K562 (cell line): ENCODE results near the gene HPSE2. TPM values are rescaled to one million over a fixed set of nuclear protein-coding genes. Genes with fewer than 3 reads are reported as not detected.

Source experiments
- ATAC-seq: fragments of 200-7000 bp; cut with Tn5 transposase; 3 replicates; pipeline ENCODE4 v1.9.1; 2020; ENCODE audit warnings: moderate library complexity
- BruUV-seq: library from RNA; stranded (reverse); fragments of 400-500 nt; replicated peaks from 2 replicates; lab custom pipeline; 2021; lab: Mats Ljungman, UMichigan
- CTCF ChIA-PET: fragments of 300-600 bp; formaldehyde crosslinking; extraction: SDS; loops from one replicate; lab custom pipeline; 2021; ENCODE audit warnings: low intra/inter-chr PET ratio; lab: Yijun Ruan, JAX
- POLR2A ChIA-PET: fragments of 300-600, 350-650 bp; sonication (Branson Sonifier 250); formaldehyde crosslinking; extraction: SDS; loops from one replicate; lab custom pipeline; 2021; ENCODE audit warnings: antibody characterized with exemption, inconsistent platforms; lab: Yijun Ruan, JAX
- DNase-seq, 4 experiments: peaks; one replicate each; pipeline versions ENCODE4 v3.0.0 to v3.0.0-alpha.2; 2011 to 2018; ENCODE audit warnings: low spot score in 3 of 4, mixed read lengths in 3 of 4; ENCODE audit errors: extremely low read depth in 1 of 4
- FAIRE-seq: peaks from 2 replicates; lab custom pipeline; 2011; peaks lifted over from hg19 to GRCh38; lab: Jason Lieb, UNC
- H2AFZ ChIP-seq: 2 replicates; pipeline ENCODE4 v1.6.0; 2011; ENCODE audit warnings: low read depth, low read length, control low read depth, inconsistent platforms
- H3K27ac ChIP-seq: fragments of 200-600 bp; 3 replicates; pipeline ENCODE4 v1.8.0; 2011; ENCODE audit warnings: low read depth, mild to moderate bottlenecking, control low read depth, inconsistent platforms, low read length, moderate library complexity, mixed read lengths; ENCODE audit errors: extremely low read depth
- H3K27me3 ChIP-seq, 2 experiments: fragments of 300-600 bp in 1 of 2; 2 replicates in 1 of 2; 3 replicates in 1 of 2; pipeline versions ENCODE4 v1.6.0 to v1.8.0; 2011; ENCODE audit warnings: inconsistent platforms in 2 of 2, low read length in 2 of 2, mild to moderate bottlenecking in 1 of 2, mixed read lengths in 1 of 2, moderate library complexity in 1 of 2; ENCODE audit not compliant: control insufficient read depth in 2 of 2, insufficient read depth in 2 of 2
- H3K36me3 ChIP-seq: fragments of 300-600 bp; 3 replicates; pipeline ENCODE4 v1.8.0; 2011; ENCODE audit warnings: mild to moderate bottlenecking, low read length, inconsistent platforms; ENCODE audit not compliant: control insufficient read depth, insufficient read depth
- H3K4me1 ChIP-seq, 2 experiments: fragments of 200-600 bp in 1 of 2; replicated peaks in 1 of 2; 2 replicates in 1 of 2; 3 replicates in 1 of 2; pipeline versions ENCODE4 v1.5.1 to v1.8.0; 2011; ENCODE audit warnings: inconsistent platforms in 2 of 2, low read length in 2 of 2, mild to moderate bottlenecking in 1 of 2, mixed read lengths in 1 of 2, moderate library complexity in 1 of 2; ENCODE audit not compliant: control insufficient read depth in 2 of 2, insufficient read depth in 2 of 2
- H3K4me2 ChIP-seq: 2 replicates; pipeline ENCODE4 v1.6.1; 2011; ENCODE audit warnings: low read length, control low read depth, inconsistent platforms, mixed read lengths; ENCODE audit not compliant: insufficient read depth
- H3K4me3 ChIP-seq: fragments of 200-600 bp; sonication (generic), shearing (Covaris generic); 2 replicates; pipeline ENCODE4 v1.5.1; 2016; ENCODE audit warnings: control low read depth, inconsistent platforms
- H3K79me2 ChIP-seq: fragments of 200-600 bp; 3 replicates; pipeline ENCODE4 v1.8.0; 2011; ENCODE audit warnings: low read length, inconsistent platforms; ENCODE audit not compliant: control insufficient read depth, insufficient read depth
- H3K9ac ChIP-seq, 2 experiments: 2 replicates each; pipeline versions ENCODE4 v1.6.0 to v1.6.1; 2011; ENCODE audit warnings: low read depth in 2 of 2, low read length in 2 of 2, control low read depth in 1 of 2, inconsistent platforms in 1 of 2, mild to moderate bottlenecking in 1 of 2, mixed read lengths in 1 of 2; ENCODE audit not compliant: insufficient read depth in 1 of 2
- H3K9me1 ChIP-seq: one replicate; pipeline ENCODE4 v1.6.0; 2011; ENCODE audit warnings: inconsistent platforms, mild to moderate bottlenecking, low read length, moderate library complexity; ENCODE audit not compliant: control insufficient read depth, insufficient read depth
- H3K9me3 ChIP-seq: replicated peaks from 2 replicates; pipeline ENCODE4 v1.5.1; 2011; ENCODE audit warnings: low read depth, low read length, inconsistent platforms; ENCODE audit not compliant: control insufficient read depth, insufficient read depth
- H4K20me1 ChIP-seq: replicated peaks from 2 replicates; pipeline ENCODE4 v1.6.1; 2011; ENCODE audit warnings: low read length, inconsistent platforms, mixed read lengths; ENCODE audit not compliant: control insufficient read depth, insufficient read depth
- BRF2 ChIP-seq: IDR thresholded peaks from 3 replicates; pipeline ENCODE4 v1.6.1; 2011; ENCODE audit warnings: borderline replicate concordance, mild to moderate bottlenecking; ENCODE audit not compliant: insufficient read length, insufficient read depth
- E2F5 ChIP-seq: sonication (generic); formaldehyde crosslinking; IDR thresholded peaks from 2 replicates; pipeline ENCODE4 v1.8.0; 2022; ENCODE audit warnings: mild to moderate bottlenecking, missing genetic modification reagents
- PATZ1 ChIP-seq: fragments of 250-450 bp; sonication (Bioruptor Pico); IDR thresholded peaks from 2 replicates; pipeline ENCODE4 v1.5.0; 2020; ENCODE audit warnings: mild to moderate bottlenecking, borderline replicate concordance
- RBM14 ChIP-seq: fragments of 200-400 bp; formaldehyde crosslinking; IDR thresholded peaks from 2 replicates; pipeline ENCODE4 v1.6.1; 2018; ENCODE audit warnings: low read depth, mild to moderate bottlenecking, low read length, moderate library complexity, borderline replicate concordance; ENCODE audit not compliant: insufficient read depth
- RFX1 ChIP-seq: fragments of 450-650 bp; IDR thresholded peaks from 2 replicates; pipeline ENCODE4 v1.6.1; 2016; ENCODE audit warnings: mild to moderate bottlenecking, moderate library complexity
- SFPQ ChIP-seq: fragments of 200-400 bp; formaldehyde crosslinking; IDR thresholded peaks from 2 replicates; pipeline ENCODE4 v1.6.1; 2017; ENCODE audit warnings: mild to moderate bottlenecking, low read depth, low read length, moderate library complexity
- SMAD1 ChIP-seq: fragments of 150-350 bp; IDR thresholded peaks from 2 replicates; pipeline ENCODE4 v1.6.1; 2014; ENCODE audit warnings: low read length, low read depth; ENCODE audit not compliant: partially characterized antibody
- ZNF584 ChIP-seq: fragments of 200-800 bp; sonication (Bioruptor generic); IDR thresholded peaks from 2 replicates; pipeline ENCODE4 v1.6.1; 2016; ENCODE audit warnings: low read depth, mild to moderate bottlenecking, missing genetic modification characterization, missing compliant biosample characterization
- ZNF592 ChIP-seq: fragments of 450-650 bp; IDR thresholded peaks from 2 replicates; pipeline ENCODE4 v1.6.1; 2017; ENCODE audit warnings: antibody characterized with exemption, mild to moderate bottlenecking
- WGBS: fragments of 100-300 bp; shearing (Covaris generic); methylation state at CpG from one replicate; pipeline ENCODE4 v1.1.6; 2016; ENCODE audit warnings: low coverage, mixed read lengths; ENCODE audit not compliant: insufficient coverage; ENCODE audit errors: missing lambda C conversion rate; 5-methylcytosine and 5-hydroxymethylcytosine counted together
- in situ Hi-C: fragments of 300-500 bp; cut with MboI; formaldehyde crosslinking; loops from 4 replicates; pipeline ENCODE4 v1.15.0; 2018; ENCODE audit warnings: inconsistent platforms, mixed read lengths
- intact Hi-C: fragments of 100-400 bp; cut with micrococcal nuclease; formaldehyde crosslinking; loops from 2 replicates; pipeline ENCODE4 v1.14.2; 2022
- polyA plus RNA-seq, 8 experiments: library from polyadenylated mRNA; depleted of rRNA in 4 of 8; stranded (reverse) in 5 of 8; unstranded in 3 of 8; fragments of >200 nt; fragmentation: Nextera tagmentation in 2 of 8; fragmentation: Illumina TruSeq in 1 of 8; extraction: Ambion mirVana in 2 of 8; extraction: Trizol in 1 of 8; gene quantifications; 2 replicates each; pipeline versions ENCODE4 v1.2.1 to v1.2.3, GENCODE V29; 2011 to 2014; ENCODE audit warnings: inconsistent platforms in 1 of 8, missing spikeins in 1 of 8
- total RNA-seq, 7 experiments: library from RNA; depleted of rRNA in 6 of 7; stranded (reverse); fragments of >200 nt in 6 of 7; fragmentation: Illumina TruSeq in 2 of 7; extraction: Trizol in 2 of 7; gene quantifications; 2 replicates each; pipeline versions ENCODE4 v1.2.1 to v1.2.3, GENCODE V29; 2011 to 2021; ENCODE audit warnings: low replicate concordance in 1 of 7

The HPSE2 gene
- total and polyA plus RNA-seq, 9 of the 15 experiments (the other 6 are each of a cell fraction or from before 2014, with no cell fraction given), result 0.03 to 0.10 (median 0.04) TPM; not detected in 2

GRCh38 chr10:98610836-98611235, 624.8 kb downstream of the HPSE2 start (continued):
- no peak for TF ChIP-seq PATZ1 (CRISPR knock-in tag)
- no peak for TF ChIP-seq RBM14
- no peak for TF ChIP-seq ZNF584 (CRISPR knock-in tag)
- TF ChIP-seq RFX1, result no peak
- TF ChIP-seq, all 486 proteins: peak for 0

GRCh38 chr10:98610301-98610700, 625.4 kb downstream of the HPSE2 start:
- CTCF ChIA-PET, result no interaction called here
- Histone ChIP-seq H3K9me3 (no peaks in the 10 kb centered on the region), H3K36me3 (no peaks in the 10 kb centered on the region), H3K27ac (no peak overlapping the region), H3K27me3 (no peaks in the 10 kb centered on the region; a peak in 1 of 5 replicates), H3K9ac (no peak overlapping the region), H2AFZ (no peak overlapping the region), H3K9me1 (no peaks in the 10 kb centered on the region), H3K79me2 (no peaks in the 10 kb centered on the region), H4K20me1 (no peaks in the 10 kb centered on the region), H3K4me3 (no peak overlapping the region), H3K4me2 (no peak overlapping the region), H3K4me1 (no peaks in the 10 kb centered on the region)
- in situ Hi-C loops (no loop called here), intact Hi-C loops (no loop called here)
- no peak for DNase-seq
- WGBS, result 0% methylated on average over 1 of the region's 1 CpG
- POLR2A ChIA-PET, result no interaction called here
- no peak for FAIRE-seq
- ATAC-seq, result no peak
- no TSS peak for BruUV-seq
- TF ChIP-seq SMAD1 (no peak), SFPQ (no peak), E2F5 (CRISPR knock-in tag) (no peak), ZNF592 (no peak), BRF2 (no peak)
